Neutrophil (primary cell): ENCODE data around the gene TBC1D5.

Source experiments
- H3K27ac ChIP-seq: fragments of 200-600 bp; sonication (generic); 2 replicates; pipeline ENCODE4 v1.5.1; 2016; ENCODE audit warnings: mild to moderate bottlenecking, moderate library complexity
- H3K27me3 ChIP-seq: fragments of 200-600 bp; sonication (generic); 2 replicates; pipeline ENCODE4 v1.6.0; 2016; ENCODE audit warnings: mild to moderate bottlenecking
- H3K36me3 ChIP-seq: fragments of 200-600 bp; sonication (generic); 2 replicates; pipeline ENCODE4 v1.5.1; 2017
- H3K4me1 ChIP-seq, 2 experiments: fragments of 200-600 bp in 1 of 2; sonication (generic) in 1 of 2; 1 replicate in 1 of 2; 2 replicates in 1 of 2; pipeline versions ENCODE4 v1.5.1 to v1.6.1; 2013 to 2016; ENCODE audit warnings: low read depth in 1 of 2, low read length in 1 of 2, mild to moderate bottlenecking in 1 of 2, moderate library complexity in 1 of 2; ENCODE audit not compliant: control insufficient read depth in 1 of 2, insufficient read depth in 1 of 2
- H3K4me3 ChIP-seq, 2 experiments: fragments of 200-600 bp in 1 of 2; sonication (generic) in 1 of 2; 1 replicate in 1 of 2; 2 replicates in 1 of 2; pipeline ENCODE4 v1.5.1; 2013 to 2016; ENCODE audit warnings: low read depth in 1 of 2, low read length in 1 of 2, mild to moderate bottlenecking in 1 of 2, moderate library complexity in 1 of 2
- H3K9me3 ChIP-seq: fragments of 200-600 bp; sonication (generic); 2 replicates; pipeline ENCODE4 v1.5.1; 2016
- TF ChIP-seq, protein P1 (sequence below): fragments of 200-600 bp; sonication (generic); IDR thresholded peaks from 2 replicates; pipeline ENCODE4 v1.5.1; 2016; ENCODE audit warnings: antibody characterized with exemption

The TBC1D5 gene

DNA sequence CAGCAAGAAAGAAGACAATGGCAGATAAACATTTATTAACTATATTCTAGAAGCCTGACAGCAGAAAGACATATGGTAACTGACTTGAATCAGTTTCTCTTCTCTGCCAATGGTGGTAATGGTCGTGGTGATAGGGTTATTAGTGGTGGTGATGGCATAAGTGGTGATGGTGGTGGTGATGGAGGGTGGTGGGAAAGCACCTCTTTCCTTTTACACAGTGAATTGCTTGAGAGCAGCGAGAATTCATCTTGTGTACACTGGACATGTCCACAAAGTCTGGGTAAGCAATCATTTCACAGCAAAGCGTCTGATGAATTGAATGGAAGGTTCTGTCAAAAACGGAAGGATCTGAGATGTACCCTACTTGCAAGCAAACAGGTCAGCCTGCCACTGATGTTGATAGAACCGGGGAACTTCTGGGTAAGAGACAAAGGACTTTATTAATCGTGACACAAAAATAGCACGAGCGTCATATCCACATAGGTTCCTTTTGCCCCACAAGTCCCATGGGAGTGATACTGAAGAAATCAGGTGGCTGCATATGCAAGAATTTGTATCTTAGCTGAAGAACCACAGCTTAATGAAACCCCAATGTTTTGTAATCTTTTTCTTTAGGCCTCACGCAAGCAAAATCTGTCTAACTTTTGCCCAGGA, 23.5 kb upstream of the TBC1D5 start:
- no peaks in the 10 kb centered on the region for H3K4me1 ChIP-seq
- no peak overlapping the region for H3K4me3 ChIP-seq
- TF ChIP-seq, protein P1, sequence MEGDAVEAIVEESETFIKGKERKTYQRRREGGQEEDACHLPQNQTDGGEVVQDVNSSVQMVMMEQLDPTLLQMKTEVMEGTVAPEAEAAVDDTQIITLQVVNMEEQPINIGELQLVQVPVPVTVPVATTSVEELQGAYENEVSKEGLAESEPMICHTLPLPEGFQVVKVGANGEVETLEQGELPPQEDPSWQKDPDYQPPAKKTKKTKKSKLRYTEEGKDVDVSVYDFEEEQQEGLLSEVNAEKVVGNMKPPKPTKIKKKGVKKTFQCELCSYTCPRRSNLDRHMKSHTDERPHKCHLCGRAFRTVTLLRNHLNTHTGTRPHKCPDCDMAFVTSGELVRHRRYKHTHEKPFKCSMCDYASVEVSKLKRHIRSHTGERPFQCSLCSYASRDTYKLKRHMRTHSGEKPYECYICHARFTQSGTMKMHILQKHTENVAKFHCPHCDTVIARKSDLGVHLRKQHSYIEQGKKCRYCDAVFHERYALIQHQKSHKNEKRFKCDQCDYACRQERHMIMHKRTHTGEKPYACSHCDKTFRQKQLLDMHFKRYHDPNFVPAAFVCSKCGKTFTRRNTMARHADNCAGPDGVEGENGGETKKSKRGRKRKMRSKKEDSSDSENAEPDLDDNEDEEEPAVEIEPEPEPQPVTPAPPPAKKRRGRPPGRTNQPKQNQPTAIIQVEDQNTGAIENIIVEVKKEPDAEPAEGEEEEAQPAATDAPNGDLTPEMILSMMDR, result no peak
- H3K27me3 ChIP-seq, result no peaks in the 10 kb centered on the region
- H3K9me3 ChIP-seq, result no peaks in the 10 kb centered on the region
- no peaks in the 10 kb centered on the region for H3K36me3 ChIP-seq
- no peak overlapping the region for H3K27ac ChIP-seq

DNA sequence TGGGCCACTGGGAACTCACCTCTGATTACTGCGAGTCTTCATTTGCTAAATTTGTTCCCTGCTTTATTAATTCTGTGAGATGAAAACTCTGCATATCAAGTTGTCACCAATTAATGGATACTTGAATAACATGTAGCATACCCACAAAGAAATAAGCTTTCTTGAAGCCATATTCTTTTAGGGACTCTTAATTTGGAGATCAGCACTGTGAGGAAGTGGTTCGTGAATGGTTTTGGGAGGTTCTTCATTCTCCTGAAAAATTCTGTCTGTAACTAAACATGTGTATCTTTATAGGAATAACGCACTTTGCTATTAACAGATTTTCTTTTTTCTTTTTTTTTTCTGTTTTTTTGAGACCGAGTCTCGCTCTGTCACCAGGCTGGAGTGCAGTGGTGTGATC, 19.1 kb upstream of the TBC1D5 start:
- Histone ChIP-seq H3K27me3 (no peaks in the 10 kb centered on the region), H3K9me3 (no peaks in the 10 kb centered on the region), H3K27ac (no peak overlapping the region), H3K36me3 (no peaks in the 10 kb centered on the region), H3K4me3 (no peak overlapping the region), H3K4me1 (no peaks in the 10 kb centered on the region)
- TF ChIP-seq, protein P1, result no peak

DNA sequence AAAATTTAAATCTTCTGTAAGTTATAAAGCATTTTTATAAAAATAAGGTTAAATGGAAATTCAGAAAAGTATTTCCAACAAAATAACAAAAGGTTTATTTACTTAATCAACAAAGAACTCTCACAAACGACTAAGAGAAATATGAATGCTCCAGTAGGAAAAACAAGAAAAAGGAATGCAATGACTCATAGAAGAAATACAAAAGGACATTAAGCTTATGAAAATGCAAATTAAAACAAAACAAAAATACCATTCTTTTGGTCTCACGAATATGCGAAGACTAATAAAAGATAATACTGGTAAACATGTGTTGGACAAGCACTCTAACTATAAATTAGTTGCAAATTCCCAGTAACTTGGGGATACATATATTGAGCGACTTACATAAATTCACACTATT, 17.5 kb upstream of the TBC1D5 start:
- TF ChIP-seq, protein P1, result no peak
- Histone ChIP-seq H3K4me1 (no peaks in the 10 kb centered on the region), H3K4me3 (no peak overlapping the region), H3K9me3 (no peaks in the 10 kb centered on the region), H3K27ac (no peak overlapping the region), H3K27me3 (no peaks in the 10 kb centered on the region), H3K36me3 (no peaks in the 10 kb centered on the region)

DNA sequence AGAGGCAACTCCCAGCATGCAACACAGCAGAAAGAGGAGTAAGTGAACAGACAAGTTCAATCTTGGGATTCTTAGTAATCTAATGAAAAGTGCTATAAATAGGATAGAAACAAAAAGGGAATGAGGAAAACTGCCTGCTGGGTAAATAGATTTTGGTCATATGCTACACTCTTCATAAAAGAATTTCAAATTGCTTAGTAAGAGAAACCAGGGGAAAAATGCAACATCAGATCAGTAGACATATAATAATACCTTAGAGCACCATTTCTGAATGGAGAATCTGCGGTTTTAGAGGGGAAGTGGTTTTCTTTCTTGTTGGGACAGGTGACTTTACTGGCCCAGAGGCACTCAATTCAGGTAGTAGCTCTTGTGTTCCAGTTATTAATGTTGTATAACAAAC, 13.4 kb upstream of the TBC1D5 start:
- Histone ChIP-seq H3K4me3 (no peak overlapping the region), H3K27me3 (no peaks in the 10 kb centered on the region), H3K4me1 (peaks cover 24 to 26% of the 10 kb centered on the region in 2 experiments), H3K9me3 (no peaks in the 10 kb centered on the region), H3K27ac (no peak overlapping the region), H3K36me3 (no peaks in the 10 kb centered on the region)
- TF ChIP-seq, protein P1, result no peak

DNA sequence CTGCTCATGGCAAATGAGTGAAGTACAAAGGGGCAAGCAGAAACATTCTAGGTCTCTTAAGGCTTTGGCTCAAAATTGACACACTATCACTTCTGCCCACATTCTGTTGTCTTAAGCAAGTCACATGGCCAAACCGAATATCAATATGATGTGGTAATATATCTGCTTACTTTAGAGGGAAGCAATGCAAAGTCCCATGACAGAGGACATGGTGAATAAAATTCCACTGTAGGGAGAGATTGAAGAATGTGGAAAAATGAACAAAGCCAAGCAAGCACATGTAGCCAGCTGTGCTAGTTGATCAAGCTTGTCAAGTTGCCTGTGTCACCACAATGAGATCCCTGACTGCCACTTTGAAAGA, 11.2 kb upstream of the TBC1D5 start:
- peaks cover 45 to 48% of the 10 kb centered on the region in 2 experiments for H3K4me1 ChIP-seq
- no peaks in the 10 kb centered on the region for H3K27me3 ChIP-seq
- no peak overlapping the region for H3K4me3 ChIP-seq
- no peaks in the 10 kb centered on the region for H3K9me3 ChIP-seq
- no peaks in the 10 kb centered on the region for H3K36me3 ChIP-seq
- TF ChIP-seq, protein P1, result no peak
- H3K27ac ChIP-seq, result no peak overlapping the region
